ENCODE measurements around the gene GBGT1.

DNA sequence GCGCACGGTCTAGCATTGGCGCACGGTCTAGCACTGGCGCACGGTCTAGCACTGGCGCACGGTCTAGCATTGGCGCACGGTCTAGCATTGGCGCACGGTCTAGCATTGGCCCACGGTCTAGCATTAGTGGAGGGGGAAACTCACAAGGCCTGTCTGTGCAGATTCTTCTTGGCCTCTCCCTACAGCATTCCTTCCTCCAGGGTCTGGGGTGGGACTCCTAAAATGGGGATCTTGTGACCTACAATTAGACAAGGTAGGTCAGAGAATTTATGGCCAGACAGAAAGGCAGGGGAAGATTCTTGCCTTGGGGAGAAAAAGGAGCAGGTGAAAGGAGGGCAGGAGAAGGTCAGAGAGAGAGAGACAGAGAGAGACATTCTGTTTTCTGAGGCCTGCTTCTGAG lies 5.4 kb upstream of the GBGT1 start:
- TF ChIP-seq, protein P1, sequence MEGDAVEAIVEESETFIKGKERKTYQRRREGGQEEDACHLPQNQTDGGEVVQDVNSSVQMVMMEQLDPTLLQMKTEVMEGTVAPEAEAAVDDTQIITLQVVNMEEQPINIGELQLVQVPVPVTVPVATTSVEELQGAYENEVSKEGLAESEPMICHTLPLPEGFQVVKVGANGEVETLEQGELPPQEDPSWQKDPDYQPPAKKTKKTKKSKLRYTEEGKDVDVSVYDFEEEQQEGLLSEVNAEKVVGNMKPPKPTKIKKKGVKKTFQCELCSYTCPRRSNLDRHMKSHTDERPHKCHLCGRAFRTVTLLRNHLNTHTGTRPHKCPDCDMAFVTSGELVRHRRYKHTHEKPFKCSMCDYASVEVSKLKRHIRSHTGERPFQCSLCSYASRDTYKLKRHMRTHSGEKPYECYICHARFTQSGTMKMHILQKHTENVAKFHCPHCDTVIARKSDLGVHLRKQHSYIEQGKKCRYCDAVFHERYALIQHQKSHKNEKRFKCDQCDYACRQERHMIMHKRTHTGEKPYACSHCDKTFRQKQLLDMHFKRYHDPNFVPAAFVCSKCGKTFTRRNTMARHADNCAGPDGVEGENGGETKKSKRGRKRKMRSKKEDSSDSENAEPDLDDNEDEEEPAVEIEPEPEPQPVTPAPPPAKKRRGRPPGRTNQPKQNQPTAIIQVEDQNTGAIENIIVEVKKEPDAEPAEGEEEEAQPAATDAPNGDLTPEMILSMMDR (IDR thresholded peaks at IDR 0.05): no peak
- TF ChIP-seq POLR2A (IDR thresholded peaks at IDR 0.05): no peak
- TF ChIP-seq EP300 (IDR thresholded peaks at IDR 0.05): no peak
